Tibial nerve (tissue), 4 donors: ENCODE data around the gene RBM33. TPM values are rescaled to one million over a fixed set of nuclear protein-coding genes. Genes with fewer than 3 reads are reported as not detected.
A peak's percentile ranks its signal among the peaks of the same experiment; 100 is the strongest.

ENCODE experiments used
- DNase-seq, 2 donors: peaks; one replicate each; pipeline ENCODE4 v3.0.0-alpha.2; 2019; ENCODE audit warnings: low spot score in 2 of 2
- H3K27ac ChIP-seq, 4 donors: fragments of 200-600 bp; sonication (generic) in 3 of 4; one replicate each; pipeline ENCODE4 v1.5.1; 2017 to 2019; ENCODE audit warnings: mild to moderate bottlenecking in 1 of 4
- H3K27me3 ChIP-seq, 2 donors: fragments of 200-600 bp; sonication (generic) in 1 of 2; one replicate each; pipeline versions ENCODE4 v1.5.1 to v1.6.0; 2017 to 2019
- H3K36me3 ChIP-seq, 3 donors: fragments of 200-600 bp; sonication (generic); one replicate each; pipeline ENCODE4 v1.5.1; 2018 to 2019
- H3K4me1 ChIP-seq, 4 donors: fragments of 200-600 bp; sonication (generic) in 3 of 4; one replicate each; pipeline ENCODE4 v1.5.1; 2017 to 2019
- H3K4me3 ChIP-seq, 4 donors: fragments of 200-600 bp; sonication (generic) in 3 of 4; one replicate each; pipeline ENCODE4 v1.5.1; 2017 to 2019; ENCODE audit warnings: mild to moderate bottlenecking in 1 of 4, moderate library complexity in 1 of 4
- H3K9me3 ChIP-seq, 4 donors: fragments of 200-600 bp; sonication (generic) in 3 of 4; one replicate each; pipeline ENCODE4 v1.5.1; 2017 to 2019
- EP300 ChIP-seq, 2 donors: sonication (generic); formaldehyde crosslinking; IDR thresholded peaks; one replicate each; pipeline ENCODE4 v1.6.1; 2017; ENCODE audit warnings: antibody characterized with exemption in 2 of 2, mild to moderate bottlenecking in 1 of 2
- POLR2A ChIP-seq, 2 donors: fragments of 450-650 bp; IDR thresholded peaks; one replicate each; pipeline ENCODE4 v1.6.1; 2017; ENCODE audit warnings: antibody characterized with exemption in 2 of 2, mild to moderate bottlenecking in 2 of 2, moderate library complexity in 2 of 2
- WGBS, 2 donors: methylation state at CpG; one replicate each; pipeline ENCODE4 v1.1.5; 2018; 5-methylcytosine and 5-hydroxymethylcytosine counted together
- total RNA-seq, 4 donors: library from RNA; depleted of rRNA; stranded (reverse); fragments of >200 nt; gene quantifications; one replicate each; pipeline ENCODE4 v1.1.0, GENCODE V29; 2016
- TF ChIP-seq, protein P1 (sequence below), 5 experiments: fragments of 200-600 bp in 3 of 5; fragments of 450-650 bp in 2 of 5; sonication (generic) in 3 of 5; IDR thresholded peaks; one replicate each; pipeline ENCODE4 v1.5.1; 2016 to 2019; ENCODE audit warnings: antibody characterized with exemption in 5 of 5, mild to moderate bottlenecking in 3 of 5, moderate library complexity in 2 of 5

RBM33 gene
- total RNA-seq, 4 donors from 2014 or later = 85.0 to 92.4 (median 88.3) TPM

- 20 to 22% methylated on average over 7 of the region's 7 CpGs for whole genome bisulfite sequencing, 2 donors
- Histone ChIP-seq H3K27ac (peak overlapping the region in 2 of 4 donors; percentile 95 to 98), H3K4me1 (peaks cover 0 to 35% (median 11%) of the 10 kb centered on the region in 4 donors), H3K27me3 (no peaks in the 10 kb centered on the region), H3K9me3 (peaks cover 0 to 30% (median 10%) of the 10 kb centered on the region in 4 donors), H3K4me3 (peak overlapping the region; percentile 93 to 100 (median 98)), H3K36me3 (peaks cover 0 to 60% (median 0%) of the 10 kb centered on the region in 3 donors)
- TF ChIP-seq EP300 (IDR thresholded peaks at IDR 0.05) (no peak), POLR2A (IDR thresholded peaks at IDR 0.05) (no peak)
- TF ChIP-seq, protein P1, sequence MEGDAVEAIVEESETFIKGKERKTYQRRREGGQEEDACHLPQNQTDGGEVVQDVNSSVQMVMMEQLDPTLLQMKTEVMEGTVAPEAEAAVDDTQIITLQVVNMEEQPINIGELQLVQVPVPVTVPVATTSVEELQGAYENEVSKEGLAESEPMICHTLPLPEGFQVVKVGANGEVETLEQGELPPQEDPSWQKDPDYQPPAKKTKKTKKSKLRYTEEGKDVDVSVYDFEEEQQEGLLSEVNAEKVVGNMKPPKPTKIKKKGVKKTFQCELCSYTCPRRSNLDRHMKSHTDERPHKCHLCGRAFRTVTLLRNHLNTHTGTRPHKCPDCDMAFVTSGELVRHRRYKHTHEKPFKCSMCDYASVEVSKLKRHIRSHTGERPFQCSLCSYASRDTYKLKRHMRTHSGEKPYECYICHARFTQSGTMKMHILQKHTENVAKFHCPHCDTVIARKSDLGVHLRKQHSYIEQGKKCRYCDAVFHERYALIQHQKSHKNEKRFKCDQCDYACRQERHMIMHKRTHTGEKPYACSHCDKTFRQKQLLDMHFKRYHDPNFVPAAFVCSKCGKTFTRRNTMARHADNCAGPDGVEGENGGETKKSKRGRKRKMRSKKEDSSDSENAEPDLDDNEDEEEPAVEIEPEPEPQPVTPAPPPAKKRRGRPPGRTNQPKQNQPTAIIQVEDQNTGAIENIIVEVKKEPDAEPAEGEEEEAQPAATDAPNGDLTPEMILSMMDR (IDR thresholded peaks at IDR 0.05) = no peak
- no peak for DNase-seq
Observed at GRCh38 chr7:155645662-155646061, 1.2 kb downstream of the RBM33 start.

GRCh38 chr7:155646669-155647068 is 2.2 kb downstream of the RBM33 start:
- 83 to 90% methylated on average over 7 of the region's 7 CpGs for WGBS, 2 donors
- no peak overlapping the region for H3K27ac ChIP-seq
- peaks cover 0 to 54% (median 0%) of the 10 kb centered on the region in 3 donors for H3K36me3 ChIP-seq
- no peak for TF ChIP-seq POLR2A (IDR thresholded peaks at IDR 0.05)
- TF ChIP-seq, protein P1 (IDR thresholded peaks at IDR 0.05) = no peak
- TF ChIP-seq EP300 (IDR thresholded peaks at IDR 0.05) = no peak
- H3K27me3 ChIP-seq = no peaks in the 10 kb centered on the region
- H3K4me1 ChIP-seq = peaks cover 0 to 45% (median 11%) of the 10 kb centered on the region in 4 donors
- no peak overlapping the region for H3K4me3 ChIP-seq
- no peak for DNase-seq
- H3K9me3 ChIP-seq = peaks cover 0 to 30% (median 10%) of the 10 kb centered on the region in 4 donors

DNA sequence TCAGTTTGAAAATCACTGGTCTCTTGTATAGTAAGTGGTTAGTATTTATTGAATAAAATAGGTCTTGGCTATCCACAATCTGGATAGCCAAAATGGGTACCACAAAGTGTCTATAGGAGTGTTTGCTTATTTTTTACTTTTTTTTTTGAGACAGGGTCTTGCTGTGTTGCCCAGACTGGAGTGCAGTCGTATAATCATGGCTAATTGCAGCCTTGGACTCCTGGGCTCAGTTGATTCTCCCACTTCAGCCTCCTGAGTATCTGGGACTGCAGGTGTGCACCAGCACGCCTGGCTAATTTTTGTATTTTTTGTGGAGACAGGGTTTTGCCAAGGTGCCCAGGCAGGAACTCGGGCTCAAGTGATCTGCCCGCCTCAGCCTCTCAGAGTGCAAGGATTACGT is 2.8 kb downstream of the RBM33 start:
- no peak for DNase-seq
- H3K4me1 ChIP-seq = peaks cover 0 to 50% (median 11%) of the 10 kb centered on the region in 4 donors
- WGBS, 2 donors = 76 to 78% methylated on average over 5 of the region's 5 CpGs
- peaks cover 0 to 30% (median 10%) of the 10 kb centered on the region in 4 donors for H3K9me3 ChIP-seq
- no peak overlapping the region for H3K4me3 ChIP-seq
- no peak overlapping the region for H3K27ac ChIP-seq
- no peaks in the 10 kb centered on the region for H3K27me3 ChIP-seq
- H3K36me3 ChIP-seq = peaks cover 0 to 48% (median 0%) of the 10 kb centered on the region in 3 donors
- no peak for TF ChIP-seq EP300 (IDR thresholded peaks at IDR 0.05)
- no peak for TF ChIP-seq POLR2A (IDR thresholded peaks at IDR 0.05)
- TF ChIP-seq, protein P1 (IDR thresholded peaks at IDR 0.05) = no peak

- Histone ChIP-seq H3K36me3 (peaks cover 0 to 45% (median 0%) of the 10 kb centered on the region in 3 donors), H3K4me1 (peaks cover 0 to 55% (median 11%) of the 10 kb centered on the region in 4 donors), H3K4me3 (no peak overlapping the region), H3K27me3 (no peaks in the 10 kb centered on the region), H3K27ac (no peak overlapping the region), H3K9me3 (peaks cover 0 to 30% (median 10%) of the 10 kb centered on the region in 4 donors)
- WGBS, 2 donors = 97 to 99% methylated on average over 2 of the region's 2 CpGs
- TF ChIP-seq EP300 (IDR thresholded peaks at IDR 0.05) = no peak
- TF ChIP-seq, protein P1 (IDR thresholded peaks at IDR 0.05) = no peak
- no peak for TF ChIP-seq POLR2A (IDR thresholded peaks at IDR 0.05)
- no peak for DNase-seq
Observed at GRCh38 chr7:155647734-155648133, 3.3 kb downstream of the RBM33 start.

DNA sequence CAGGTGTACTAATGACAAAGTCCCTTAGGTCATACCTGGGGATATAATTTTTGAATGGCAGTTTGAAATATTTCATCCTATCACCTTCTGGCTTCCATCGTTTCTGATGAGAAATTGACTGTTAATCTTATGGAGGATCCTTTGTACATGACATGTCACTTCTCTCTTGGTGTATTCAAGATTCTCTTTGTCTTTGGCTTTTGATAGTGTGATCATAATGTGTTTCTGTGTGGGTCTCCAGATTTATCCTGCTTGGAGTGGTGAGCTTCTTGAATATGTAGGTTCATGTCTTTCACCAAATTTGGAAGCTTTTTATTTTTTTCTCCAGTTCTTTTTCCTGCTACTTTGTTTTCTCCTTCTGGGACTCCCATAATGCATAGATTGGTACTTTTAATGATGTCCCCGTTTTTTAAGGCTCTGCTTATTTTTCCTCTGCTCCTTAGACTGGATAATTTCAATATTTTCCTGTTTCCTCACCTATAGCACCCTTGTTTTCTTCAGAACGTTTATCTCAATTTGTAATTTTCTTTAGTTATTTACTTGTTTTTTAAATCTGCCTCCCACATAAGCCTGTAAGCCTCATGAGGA is 4.4 kb downstream of the RBM33 start:
- H3K36me3 ChIP-seq = peaks cover 0 to 45% (median 0%) of the 10 kb centered on the region in 3 donors
- no peak overlapping the region for H3K4me3 ChIP-seq
- peaks cover 0 to 30% (median 10%) of the 10 kb centered on the region in 4 donors for H3K9me3 ChIP-seq
- no peak for DNase-seq
- TF ChIP-seq POLR2A (IDR thresholded peaks at IDR 0.05) (no peak), EP300 (IDR thresholded peaks at IDR 0.05) (no peak)
- TF ChIP-seq, protein P1 (IDR thresholded peaks at IDR 0.05) = no peak
- no peaks in the 10 kb centered on the region for H3K27me3 ChIP-seq
- peaks cover 0 to 59% (median 8%) of the 10 kb centered on the region in 4 donors for H3K4me1 ChIP-seq
- H3K27ac ChIP-seq = no peak overlapping the region
- WGBS, 2 donors = 92 to 93% methylated on average over 3 of the region's 3 CpGs
